ENCODE measurements around the gene NR2F2. TPM values are rescaled to one million over a fixed set of nuclear protein-coding genes. Genes with fewer than 3 reads are reported as not detected.

NR2F2 gene
- total RNA-seq, 6 donors from 2014 or later = 10.8 to 64.7 (median 30.1) TPM

- TF ChIP-seq POLR2AphosphoS5 (IDR thresholded peaks at IDR 0.05) (no peak), EP300 (IDR thresholded peaks at IDR 0.05) (no peak), POLR2A (IDR thresholded peaks at IDR 0.05) (no peak), CTCF (IDR thresholded peaks at IDR 0.05) (no peak)
- WGBS, 2 donors = 6 to 10% methylated on average over 7 of the region's 7 CpGs
- Histone ChIP-seq H3K27me3 (peaks cover 0 to 8% (median 0%) of the 10 kb centered on the region in 4 donors), H3K27ac (peak overlapping the region; percentile 89 to 94 (median 94)), H3K36me3 (peaks cover 0 to 30% (median 0%) of the 10 kb centered on the region in 4 donors), H3K4me1 (peaks cover 0 to 47% (median 14%) of the 10 kb centered on the region in 4 donors), H3K9me3 (no peaks in the 10 kb centered on the region), H3K4me3 (peak overlapping the region; percentile 62 to 78 (median 64))
- ATAC-seq (ENCODE audit: low FRiP score in 2 of 2) (no peak), DNase-seq (no peak)
Measured at GRCh38 chr15:96336108-96336595, 5.7 kb downstream of the NR2F2 start.

GRCh38 chr15:96336596-96337364 lies 6.3 kb downstream of the NR2F2 start:
- 6 to 7% methylated on average over 9 of the region's 9 CpGs for WGBS, 2 donors
- Histone ChIP-seq H3K4me1 (peaks cover 0 to 51% (median 14%) of the 10 kb centered on the region in 4 donors), H3K27ac (peak overlapping the region; percentile 89 to 94 (median 94)), H3K27me3 (peaks cover 0 to 4% (median 0%) of the 10 kb centered on the region in 4 donors), H3K4me3 (peak overlapping the region; percentile 8 to 78 (median 64)), H3K36me3 (peaks cover 0 to 30% (median 0%) of the 10 kb centered on the region in 4 donors), H3K9me3 (no peaks in the 10 kb centered on the region)
- ATAC-seq (ENCODE audit: low FRiP score in 2 of 2) (no peak), DNase-seq (no peak)
- no peak for TF ChIP-seq POLR2AphosphoS5 (IDR thresholded peaks at IDR 0.05)
- no peak for TF ChIP-seq EP300 (IDR thresholded peaks at IDR 0.05)
- TF ChIP-seq POLR2A (IDR thresholded peaks at IDR 0.05) = no peak
- TF ChIP-seq CTCF (IDR thresholded peaks at IDR 0.05) = no peak

GRCh38 chr15:96337365-96338023 lies 7.0 kb downstream of the NR2F2 start:
- H3K27ac ChIP-seq = peak overlapping the region; percentile 89 to 94 (median 94)
- ATAC-seq (ENCODE audit: low FRiP score in 2 of 2) = no peak
- TF ChIP-seq EP300 (IDR thresholded peaks at IDR 0.05) = no peak
- no peak for TF ChIP-seq POLR2AphosphoS5 (IDR thresholded peaks at IDR 0.05)
- TF ChIP-seq POLR2A (IDR thresholded peaks at IDR 0.05) = no peak
- no peak for TF ChIP-seq CTCF (IDR thresholded peaks at IDR 0.05)
- H3K4me3 ChIP-seq = peak overlapping the region; percentile 8 to 78 (median 64)
- WGBS, 2 donors = 2 to 4% methylated on average over 14 of the region's 14 CpGs
- H3K9me3 ChIP-seq = no peaks in the 10 kb centered on the region
- DNase-seq = no peak
- H3K4me1 ChIP-seq = peaks cover 0 to 51% (median 14%) of the 10 kb centered on the region in 4 donors
- peaks cover 0 to 30% (median 0%) of the 10 kb centered on the region in 4 donors for H3K36me3 ChIP-seq
- no peaks in the 10 kb centered on the region for H3K27me3 ChIP-seq

GRCh38 chr15:96338074-96338765 lies 7.7 kb downstream of the NR2F2 start:
- no peak for DNase-seq
- Histone ChIP-seq H3K27ac (peak overlapping the region; percentile 89 to 94 (median 94)), H3K36me3 (peaks cover 0 to 30% (median 0%) of the 10 kb centered on the region in 4 donors), H3K4me3 (peak overlapping the region in 3 of 4 donors; percentile 63 to 78 (median 67)), H3K9me3 (no peaks in the 10 kb centered on the region), H3K27me3 (no peaks in the 10 kb centered on the region), H3K4me1 (peaks cover 0 to 48% (median 14%) of the 10 kb centered on the region in 4 donors)
- 27 to 36% methylated on average over 5 of the region's 5 CpGs for WGBS, 2 donors
- TF ChIP-seq CTCF (IDR thresholded peaks at IDR 0.05) (no peak), POLR2A (IDR thresholded peaks at IDR 0.05) (no peak), POLR2AphosphoS5 (IDR thresholded peaks at IDR 0.05) (no peak), EP300 (IDR thresholded peaks at IDR 0.05) (no peak)
- no peak for ATAC-seq (ENCODE audit: low FRiP score in 2 of 2)
